Fibroblast of lung (primary cell): ENCODE measurements around the gene LONP2. TPM values are rescaled to one million over a fixed set of nuclear protein-coding genes. Genes with fewer than 3 reads are reported as not detected.

ENCODE experiments used
- DNase-seq, 2 donors: peaks; one replicate each; pipeline versions ENCODE4 v3.0.0 to v3.0.0-alpha.2; 2010; ENCODE audit warnings: low read depth in 2 of 2
- H2AFZ ChIP-seq: 2 replicates; pipeline ENCODE4 v1.5.1; 2012; ENCODE audit warnings: low read length, control low read depth, inconsistent platforms
- H3K27ac ChIP-seq: 2 replicates; pipeline ENCODE4 v1.5.1; 2011; ENCODE audit warnings: low read length, control low read depth; ENCODE audit not compliant: insufficient read depth
- H3K27me3 ChIP-seq: 2 replicates; pipeline ENCODE4 v1.5.1; 2011; ENCODE audit warnings: mild to moderate bottlenecking, low read length; ENCODE audit not compliant: control insufficient read depth, insufficient read depth
- H3K36me3 ChIP-seq: 2 replicates; pipeline ENCODE4 v1.5.1; 2011; ENCODE audit warnings: low read length; ENCODE audit not compliant: control insufficient read depth, insufficient read depth
- H3K4me1 ChIP-seq: 2 replicates; pipeline ENCODE4 v1.5.1; 2011; ENCODE audit warnings: low read length; ENCODE audit not compliant: control insufficient read depth, insufficient read depth; ENCODE audit errors: extremely low read depth
- H3K4me2 ChIP-seq: 2 replicates; pipeline ENCODE4 v1.5.1; 2011; ENCODE audit warnings: low read length, control low read depth; ENCODE audit not compliant: insufficient read depth; ENCODE audit errors: extremely low read depth
- H3K4me3 ChIP-seq, 4 experiments: fragments of 200-600 bp in 1 of 4; sonication (generic) in 1 of 4; replicated peaks in 1 of 4; 2 replicates each; pipeline ENCODE4 v1.5.1; 2011 to 2016; ENCODE audit warnings: low read length in 4 of 4, low read depth in 3 of 4, mild to moderate bottlenecking in 3 of 4, control low read depth in 2 of 4, inconsistent platforms in 1 of 4, mixed read lengths in 1 of 4; ENCODE audit not compliant: insufficient read depth in 1 of 4; ENCODE audit errors: control extremely low read depth in 1 of 4
- H3K79me2 ChIP-seq: 2 replicates; pipeline ENCODE4 v1.5.1; 2012; ENCODE audit warnings: mild to moderate bottlenecking, low read length, inconsistent platforms; ENCODE audit not compliant: control insufficient read depth, insufficient read depth
- H3K9ac ChIP-seq: 2 replicates; pipeline ENCODE4 v1.5.1; 2011; ENCODE audit warnings: mild to moderate bottlenecking, low read length, control low read depth; ENCODE audit not compliant: insufficient read depth
- H3K9me3 ChIP-seq: 2 replicates; pipeline ENCODE4 v1.5.1; 2012; ENCODE audit warnings: low read depth, low read length; ENCODE audit not compliant: control insufficient read depth, insufficient read depth
- H4K20me1 ChIP-seq: 2 replicates; pipeline ENCODE4 v1.5.1; 2011; ENCODE audit warnings: low read length; ENCODE audit not compliant: control insufficient read depth, insufficient read depth; ENCODE audit errors: extremely low read depth
- CTCF ChIP-seq, 2 donors: IDR thresholded peaks in 1 of 2; conservative IDR thresholded peaks in 1 of 2; 1 replicate in 1 of 2; 2 replicates in 1 of 2; pipeline ENCODE4 v1.5.1; 2011 to 2012; ENCODE audit warnings: low read length in 2 of 2, control low read depth in 1 of 2, inconsistent platforms in 1 of 2, low read depth in 1 of 2, mild to moderate bottlenecking in 1 of 2
- EZH2 ChIP-seq: IDR thresholded peaks from 2 replicates; pipeline ENCODE4 v1.5.1; 2012; ENCODE audit warnings: low read length, control low read depth, mild to moderate bottlenecking; ENCODE audit errors: missing control alignments
- polyA plus RNA-seq, 2 donors: library from polyadenylated mRNA; depleted of rRNA in 1 of 2; stranded (reverse) in 1 of 2; unstranded in 1 of 2; fragments of >200 nt; gene quantifications; 2 replicates each; pipeline ENCODE4 v1.2.1, GENCODE V29; 2011 to 2012; ENCODE audit warnings: missing spikeins in 1 of 2
- total RNA-seq: library from RNA; depleted of rRNA; stranded (reverse); fragments of >200 nt; gene quantifications from 2 replicates; pipeline ENCODE4 v1.2.1, GENCODE V29; 2014

LONP2 gene
- total and polyA plus RNA-seq, 2 donors (not counting 1 experiment from before 2014, with no cell fraction given), result 44.0 to 60.8 TPM

GRCh38 chr16:48220891-48221290, 23.2 kb upstream of the LONP2 start:
- no peak overlapping the region for H3K27ac ChIP-seq
- no peaks in the 10 kb centered on the region for H3K27me3 ChIP-seq
- H3K4me3 ChIP-seq, result no peak overlapping the region
- TF ChIP-seq EZH2 (no peak), CTCF (conservative IDR thresholded peaks at IDR 0.05 in 1 of 2, IDR thresholded peaks at IDR 0.05 in 1 of 2; ENCODE audit: low read depth in 1 of 2, low read length in 2 of 2) (no peak)
- no peaks in the 10 kb centered on the region for H3K79me2 ChIP-seq
- no peak overlapping the region for H2AFZ ChIP-seq
- no peaks in the 10 kb centered on the region for H4K20me1 ChIP-seq
- H3K9ac ChIP-seq, result no peak overlapping the region
- no peaks in the 10 kb centered on the region for H3K9me3 ChIP-seq
- no peak for DNase-seq
- H3K4me2 ChIP-seq, result no peak overlapping the region
- no peaks in the 10 kb centered on the region for H3K36me3 ChIP-seq
- no peaks in the 10 kb centered on the region for H3K4me1 ChIP-seq

GRCh38 chr16:48223490-48223889, 20.6 kb upstream of the LONP2 start:
- H2AFZ ChIP-seq, result no peak overlapping the region
- H3K79me2 ChIP-seq, result no peaks in the 10 kb centered on the region
- H3K4me1 ChIP-seq, result no peaks in the 10 kb centered on the region
- no peak for DNase-seq
- no peaks in the 10 kb centered on the region for H3K9me3 ChIP-seq
- H4K20me1 ChIP-seq, result no peaks in the 10 kb centered on the region
- H3K4me2 ChIP-seq, result no peak overlapping the region
- no peaks in the 10 kb centered on the region for H3K36me3 ChIP-seq
- H3K27me3 ChIP-seq, result no peaks in the 10 kb centered on the region
- H3K27ac ChIP-seq, result no peak overlapping the region
- TF ChIP-seq EZH2 (no peak), CTCF (conservative IDR thresholded peaks at IDR 0.05 in 1 of 2, IDR thresholded peaks at IDR 0.05 in 1 of 2; ENCODE audit: low read depth in 1 of 2, low read length in 2 of 2) (no peak)
- no peak overlapping the region for H3K4me3 ChIP-seq
- H3K9ac ChIP-seq, result no peak overlapping the region

DNA sequence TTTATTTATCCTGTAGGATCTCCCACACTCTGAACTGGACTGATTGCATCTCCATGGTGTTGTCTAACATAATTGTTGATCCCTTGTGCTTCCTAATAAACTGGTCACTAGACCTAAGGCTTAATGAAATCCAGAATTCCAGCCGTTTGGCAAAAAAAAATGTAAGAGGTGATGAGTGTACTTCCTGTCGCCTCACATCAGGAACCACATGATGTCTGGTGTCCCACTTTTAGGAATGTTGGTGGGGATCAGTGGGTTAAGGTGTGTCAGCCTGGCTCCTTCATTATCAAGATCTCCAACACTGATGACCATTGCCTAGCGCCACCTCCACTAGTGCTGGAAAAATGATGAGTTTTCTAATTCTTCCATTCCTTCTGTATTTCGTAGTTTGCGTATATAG, 18.6 kb upstream of the LONP2 start:
- Histone ChIP-seq H3K79me2 (no peaks in the 10 kb centered on the region), H3K4me1 (no peaks in the 10 kb centered on the region), H2AFZ (no peak overlapping the region), H3K9ac (no peak overlapping the region), H4K20me1 (no peaks in the 10 kb centered on the region), H3K27ac (no peak overlapping the region), H3K27me3 (no peaks in the 10 kb centered on the region), H3K4me2 (no peak overlapping the region), H3K36me3 (no peaks in the 10 kb centered on the region), H3K4me3 (no peak overlapping the region), H3K9me3 (no peaks in the 10 kb centered on the region)
- no peak for TF ChIP-seq CTCF (conservative IDR thresholded peaks at IDR 0.05 in 1 of 2, IDR thresholded peaks at IDR 0.05 in 1 of 2; ENCODE audit: low read depth in 1 of 2, low read length in 2 of 2)
- no peak for TF ChIP-seq EZH2
- peak in 1 of 2 donors; percentile 42 for DNase-seq
